H1 (cell line): Measurements from ENCODE around the gene BCL2. TPM values are rescaled to one million over a fixed set of nuclear protein-coding genes. Genes with fewer than 3 reads are reported as not detected.

Source experiments
- CTCF ChIA-PET: fragments of 300-600 bp; sonication (Branson Sonifier 250); formaldehyde crosslinking; loops from one replicate; lab custom pipeline; 2021; ENCODE audit not compliant: partially characterized antibody; lab: Charles Lee
- POLR2A ChIA-PET: fragments of 300-600 bp; sonication (Branson Sonifier 250); formaldehyde crosslinking; loops from one replicate; lab custom pipeline; 2021; ENCODE audit warnings: inconsistent platforms; ENCODE audit not compliant: partially characterized antibody; lab: Charles Lee
- DNase-seq, 2 experiments: peaks; one replicate each; pipeline versions ENCODE4 v3.0.0 to v3.0.0-alpha.2; 2010 to 2022; ENCODE audit warnings: low spot score in 2 of 2, low read depth in 1 of 2, mixed read lengths in 1 of 2
- FAIRE-seq: peaks from 2 replicates; lab custom pipeline; 2011; peaks lifted over from hg19 to GRCh38; lab: Jason Lieb, UNC
- H2AFZ ChIP-seq: 2 replicates; pipeline ENCODE4 v1.8.1; 2012; ENCODE audit warnings: low read length, inconsistent platforms
- H2AK5ac ChIP-seq: 2 replicates; pipeline ENCODE4 v1.6.1; 2013; ENCODE audit warnings: low read depth, low read length
- H2BK120ac ChIP-seq: replicated peaks from 2 replicates; pipeline ENCODE3; 2013; ENCODE audit warnings: low read depth, low read length, inconsistent platforms
- H2BK12ac ChIP-seq: 2 replicates; pipeline ENCODE4 v1.6.1; 2013; ENCODE audit warnings: low read depth, low read length
- H2BK15ac ChIP-seq: 2 replicates; pipeline ENCODE4 v1.6.1; 2013; ENCODE audit warnings: low read length
- H2BK20ac ChIP-seq: 2 replicates; pipeline ENCODE4 v1.6.1; 2013; ENCODE audit warnings: low read length
- H2BK5ac ChIP-seq: 2 replicates; pipeline ENCODE4 v1.6.1; 2013; ENCODE audit warnings: low read depth, low read length
- H3K14ac ChIP-seq: 2 replicates; pipeline ENCODE4 v1.6.1; 2013; ENCODE audit warnings: inconsistent platforms; ENCODE audit not compliant: insufficient read length
- H3K18ac ChIP-seq: 2 replicates; pipeline ENCODE4 v1.6.1; 2013; ENCODE audit warnings: low read length; ENCODE audit errors: extremely low read depth
- H3K23ac ChIP-seq: 2 replicates; pipeline ENCODE4 v1.6.1; 2013; ENCODE audit warnings: inconsistent platforms; ENCODE audit not compliant: insufficient read length
- H3K23me2 ChIP-seq: 2 replicates; pipeline ENCODE4 v1.6.1; 2013; ENCODE audit warnings: low read depth, low read length
- H3K27ac ChIP-seq: 2 replicates; pipeline ENCODE4 v1.6.1; 2011; ENCODE audit warnings: low read depth, low read length, inconsistent platforms
- H3K27me3 ChIP-seq, 4 experiments: replicated peaks in 1 of 4; 1 replicate in 1 of 4; 2 replicates in 3 of 4; pipeline versions ENCODE4 v1.6.1 to v1.8.1; 2011 to 2013; ENCODE audit warnings: low read length in 3 of 4, mild to moderate bottlenecking in 3 of 4, inconsistent platforms in 2 of 4, mixed read lengths in 2 of 4, moderate library complexity in 1 of 4; ENCODE audit not compliant: control insufficient read depth in 3 of 4, insufficient read depth in 3 of 4; ENCODE audit errors: extremely low read depth in 1 of 4
- H3K36me3 ChIP-seq, 4 experiments: 2 replicates each; pipeline versions ENCODE4 v1.6.1 to v1.8.1; 2011 to 2013; ENCODE audit warnings: mild to moderate bottlenecking in 4 of 4, low read length in 3 of 4, moderate library complexity in 2 of 4, control low read depth in 1 of 4, inconsistent platforms in 1 of 4; ENCODE audit not compliant: insufficient read depth in 4 of 4, control insufficient read depth in 2 of 4
- H3K4ac ChIP-seq: replicated peaks from 2 replicates; pipeline ENCODE3; 2013; ENCODE audit warnings: low read length, low read depth, mixed read lengths, inconsistent platforms; ENCODE audit not compliant: insufficient read length
- H3K4me1 ChIP-seq, 4 experiments: replicated peaks in 1 of 4; 1 replicate in 1 of 4; 2 replicates in 3 of 4; pipeline versions ENCODE4 v1.6.1 to v1.8.1; 2011 to 2013; ENCODE audit warnings: low read length in 3 of 4, inconsistent platforms in 2 of 4, mixed read lengths in 1 of 4; ENCODE audit not compliant: insufficient read depth in 4 of 4, control insufficient read depth in 3 of 4
- H3K4me2 ChIP-seq, 2 experiments: 2 replicates each; pipeline versions ENCODE4 v1.6.1 to v1.8.1; 2011 to 2013; ENCODE audit warnings: low read depth in 2 of 2, low read length in 2 of 2, control low read depth in 1 of 2, inconsistent platforms in 1 of 2, mild to moderate bottlenecking in 1 of 2; ENCODE audit not compliant: insufficient read depth in 1 of 2
- H3K4me3 ChIP-seq, 4 experiments: fragments of 200-600, 300-600 bp in 1 of 4; sonication (generic), shearing (Covaris generic), sonication (Bioruptor Twin) in 1 of 4; 2 replicates each; pipeline versions ENCODE4 v1.5.1 to v1.8.1; 2011 to 2016; ENCODE audit warnings: low read length in 4 of 4, low read depth in 3 of 4, control low read depth in 2 of 4, inconsistent platforms in 2 of 4, mild to moderate bottlenecking in 2 of 4, mixed read lengths in 1 of 4, moderate library complexity in 1 of 4; ENCODE audit not compliant: insufficient read depth in 2 of 4; ENCODE audit errors: extremely low read depth in 1 of 4
- H3K56ac ChIP-seq: replicated peaks from 2 replicates; pipeline ENCODE3; 2013; ENCODE audit warnings: low read depth, mild to moderate bottlenecking, mixed read lengths, low read length, inconsistent platforms; ENCODE audit not compliant: insufficient read length
- H3K79me1 ChIP-seq: 2 replicates; pipeline ENCODE4 v1.6.1; 2013; ENCODE audit warnings: low read depth, low read length, control low read depth
- H3K79me2 ChIP-seq, 2 experiments: 2 replicates each; pipeline versions ENCODE4 v1.6.1 to v1.8.1; 2012 to 2013; ENCODE audit warnings: low read length in 2 of 2, mild to moderate bottlenecking in 2 of 2, inconsistent platforms in 1 of 2; ENCODE audit not compliant: insufficient read depth in 2 of 2, control insufficient read depth in 1 of 2
- H3K9ac ChIP-seq, 4 experiments: replicated peaks in 1 of 4; 1 replicate in 1 of 4; 2 replicates in 3 of 4; pipeline versions ENCODE4 v1.6.1 to v1.8.1; 2011 to 2013; ENCODE audit warnings: low read depth in 3 of 4, low read length in 3 of 4, control low read depth in 2 of 4, mild to moderate bottlenecking in 2 of 4, moderate library complexity in 2 of 4, inconsistent platforms in 1 of 4; ENCODE audit errors: extremely low read depth in 1 of 4
- H3K9me3 ChIP-seq, 2 experiments: 2 replicates each; pipeline versions ENCODE4 v1.6.1 to v1.8.1; 2012 to 2013; ENCODE audit warnings: mild to moderate bottlenecking in 2 of 2, moderate library complexity in 2 of 2, control low read depth in 1 of 2, inconsistent platforms in 1 of 2, low read depth in 1 of 2, low read length in 1 of 2, mixed read lengths in 1 of 2; ENCODE audit not compliant: insufficient read depth in 2 of 2
- H4K20me1 ChIP-seq, 2 experiments: replicated peaks in 1 of 2; 2 replicates each; pipeline versions ENCODE3 to v1.8.1; 2011 to 2013; ENCODE audit warnings: inconsistent platforms in 2 of 2, low read length in 2 of 2, mild to moderate bottlenecking in 1 of 2; ENCODE audit not compliant: insufficient read depth in 2 of 2, control insufficient read depth in 1 of 2
- H4K5ac ChIP-seq: 2 replicates; pipeline ENCODE4 v1.6.1; 2013; ENCODE audit warnings: low read length, low read depth, mixed read lengths, inconsistent platforms; ENCODE audit not compliant: insufficient read length
- H4K8ac ChIP-seq: 2 replicates; pipeline ENCODE4 v1.8.0; 2013; ENCODE audit warnings: mild to moderate bottlenecking, moderate library complexity, low read length, inconsistent platforms; ENCODE audit not compliant: insufficient read depth; ENCODE audit errors: extremely low read depth
- H4K91ac ChIP-seq: replicated peaks from 2 replicates; pipeline ENCODE3; 2013; ENCODE audit warnings: low read length, mixed read lengths, inconsistent platforms; ENCODE audit not compliant: insufficient read length
- BACH1 ChIP-seq: IDR thresholded peaks from 2 replicates; pipeline ENCODE4 v1.6.1; 2012; ENCODE audit warnings: low read length, improper control_type of control experiment
- CTCF ChIP-seq, 3 experiments: IDR thresholded peaks; 1 replicate in 2 of 3; 2 replicates in 1 of 3; pipeline versions ENCODE4 v1.5.1 to v1.6.1; 2011; ENCODE audit warnings: low read length in 3 of 3, mild to moderate bottlenecking in 3 of 3, inconsistent platforms in 2 of 3, low read depth in 1 of 3, moderate library complexity in 1 of 3; ENCODE audit not compliant: insufficient read depth in 1 of 3; ENCODE audit errors: control extremely low read depth in 1 of 3
- GTF2F1 ChIP-seq: IDR thresholded peaks from 2 replicates; pipeline ENCODE4 v1.6.1; 2012; ENCODE audit warnings: low read depth, low read length, improper control_type of control experiment, borderline replicate concordance
- RAD21 ChIP-seq, 2 experiments: IDR thresholded peaks in 1 of 2; conservative IDR thresholded peaks in 1 of 2; 2 replicates each; pipeline ENCODE4 v1.6.1; 2011; ENCODE audit warnings: low read depth in 2 of 2, low read length in 2 of 2, improper control_type of control experiment in 1 of 2, inconsistent platforms in 1 of 2, mild to moderate bottlenecking in 1 of 2, moderate library complexity in 1 of 2
- TAF1 ChIP-seq: IDR thresholded peaks from 2 replicates; pipeline ENCODE4 v1.6.1; 2011; ENCODE audit warnings: mild to moderate bottlenecking, low read depth, low read length
- WGBS, 2 experiments: shearing (Covaris generic) in 1 of 2; methylation state at CpG; one replicate each; pipeline versions ENCODE4 v1.1.6 to v1.1.7; 2013 to 2015; ENCODE audit warnings: low lambda C conversion rate in 2 of 2, mixed read lengths in 2 of 2, inconsistent platforms in 1 of 2, low coverage in 1 of 2, missing lambda C conversion rate in 1 of 2; ENCODE audit not compliant: insufficient replicate concordance in 2 of 2, insufficient coverage in 1 of 2, insufficient read length in 1 of 2; ENCODE audit errors: extremely low coverage in 1 of 2, missing lambda C conversion rate in 1 of 2; 5-methylcytosine and 5-hydroxymethylcytosine counted together
- polyA plus RNA-seq, 7 experiments: library from polyadenylated mRNA; depleted of rRNA in 3 of 7; stranded (reverse) in 5 of 7; unstranded in 2 of 7; fragments of >200 nt in 5 of 7; fragments of 200-250 nt in 2 of 7; gene quantifications; 1 replicate in 5 of 7; 2 replicates in 1 of 7; 4 replicates in 1 of 7; pipeline versions ENCODE4 v1.2.1 to v1.2.3, GENCODE V29; 2011 to 2013; ENCODE audit warnings: missing spikeins in 2 of 7, mixed read lengths in 2 of 7
- total RNA-seq: library from RNA; stranded (reverse); fragmentation: NEBNext Ultra II Directional; extraction: Animal tissue kit (Norgen Biotek cat#: 25700); gene quantifications from 2 replicates; pipeline ENCODE4 v1.2.1, GENCODE V29; 2021
- TF ChIP-seq, protein P1 (sequence below): IDR thresholded peaks from 2 replicates; pipeline ENCODE4 v1.6.1; 2011; ENCODE audit warnings: low read depth, mild to moderate bottlenecking, low read length; ENCODE audit not compliant: insufficient read depth
- TF ChIP-seq, protein P2 (sequence below): IDR thresholded peaks from 2 replicates; pipeline ENCODE4 v1.6.1; 2012; ENCODE audit warnings: inconsistent platforms

Gene BCL2
- total and polyA plus RNA-seq, 2 of the 8 experiments (the other 6 are each of a cell fraction or from before 2014, with no cell fraction given): 0.59 to 4.5 TPM

DNA sequence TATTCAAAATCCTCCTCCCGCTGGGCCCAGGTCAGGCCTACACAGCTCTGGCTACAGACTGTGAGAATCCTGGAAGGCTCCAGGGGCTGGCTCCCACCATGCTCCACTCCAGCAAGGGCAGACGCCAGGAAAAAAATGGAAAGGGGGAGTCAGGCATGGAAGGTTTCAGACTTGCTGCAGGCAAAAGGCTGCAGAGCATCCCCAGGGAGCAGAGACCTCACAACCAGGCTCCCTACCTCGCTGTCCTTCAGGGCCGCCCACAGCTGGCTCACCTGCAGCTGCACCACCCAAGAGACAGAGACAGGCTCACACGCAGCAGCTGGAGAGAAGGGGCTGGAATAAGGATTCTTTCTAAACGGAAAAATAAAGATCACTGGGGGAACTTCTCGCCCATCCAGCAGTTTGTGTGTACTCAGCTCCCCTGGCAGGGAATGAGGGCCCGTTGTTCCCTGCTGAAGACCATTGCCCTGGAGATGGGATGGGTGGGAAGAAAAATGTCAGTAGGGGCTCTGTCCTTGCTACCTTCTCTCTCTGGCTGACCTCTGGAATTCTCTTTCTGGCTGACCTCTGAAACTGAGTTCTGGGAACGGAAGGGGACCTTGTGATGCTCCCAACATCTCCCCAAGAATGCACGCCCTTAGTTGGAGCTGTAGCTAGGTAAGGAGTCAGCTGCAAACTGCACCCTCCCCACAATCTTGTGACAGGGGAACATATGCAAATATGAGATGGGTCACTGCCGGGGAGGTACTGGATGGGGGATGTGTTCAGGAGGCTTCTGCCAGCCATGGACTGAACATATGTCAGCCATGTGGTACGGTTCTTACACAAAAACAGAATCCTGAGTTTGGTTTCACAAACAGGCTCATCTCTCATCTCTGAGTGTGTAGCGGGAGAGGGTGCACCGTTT lies 34.5 kb downstream of the BCL2 start:
- Histone ChIP-seq H3K4me1 (peaks cover 0 to 2% (median 0%) of the 10 kb centered on the region in 4 experiments; a peak in 2 of 7 replicates), H4K5ac (no peak overlapping the region), H3K14ac (no peak overlapping the region), H2BK15ac (0 out of 2 replicates have a peak overlapping the region, but pooled peaks have one; percentile 61), H2AFZ (no peak overlapping the region), H2AK5ac (no peak overlapping the region), H3K56ac (no peak overlapping the region), H3K4me3 (no peak overlapping the region), H3K18ac (no peak overlapping the region), H2BK12ac (no peak overlapping the region), H3K79me1 (no peaks in the 10 kb centered on the region), H3K4me2 (no peak overlapping the region), H3K9me3 (no peaks in the 10 kb centered on the region), H3K23me2 (no peaks in the 10 kb centered on the region), H3K79me2 (no peaks in the 10 kb centered on the region), H4K20me1 (no peaks in the 10 kb centered on the region), H2BK120ac (no peak overlapping the region), H3K23ac (no peak overlapping the region), H4K8ac (peak overlapping the region; percentile 15; the same call in 1 of the 2 replicates), H2BK5ac (no peak overlapping the region), H2BK20ac (no peak overlapping the region), H3K36me3 (no peaks in the 10 kb centered on the region), H4K91ac (no peak overlapping the region), H3K9ac (no peak overlapping the region), H3K27ac (no peak overlapping the region), H3K27me3 (no peaks in the 10 kb centered on the region), H3K4ac (no peak overlapping the region)
- DNase-seq (peak in 1 of 2 experiments; percentile 40), FAIRE-seq (no peak)
- 89% methylated on average over 14 of the region's 14 CpGs; no CpG with 5 or more reads in 1 of the 2 experiments for WGBS, 2 experiments
- ChIA-PET POLR2A (no interaction called here), CTCF (interaction anchor here (1.0 to 1.3 kb wide), 3 partner anchors 19 to 153 kb away, joined by 3 to 4 read pairs (median 4); no protein-coding TSS in a partner anchor)
- TF ChIP-seq RAD21 (IDR thresholded peaks at IDR 0.05 in 1 of 2, conservative IDR thresholded peaks at IDR 0.05 in 1 of 2; ENCODE audit: low read depth in 2 of 2, low read length in 2 of 2) (no peak), CTCF (IDR thresholded peaks at IDR 0.05; ENCODE audit: control extremely low read depth in 1 of 3, insufficient read depth in 1 of 3, low read depth in 1 of 3, low read length in 3 of 3) (no peak), GTF2F1 (no peak), BACH1 (no peak), TAF1 (no peak)
- TF ChIP-seq, protein P1, sequence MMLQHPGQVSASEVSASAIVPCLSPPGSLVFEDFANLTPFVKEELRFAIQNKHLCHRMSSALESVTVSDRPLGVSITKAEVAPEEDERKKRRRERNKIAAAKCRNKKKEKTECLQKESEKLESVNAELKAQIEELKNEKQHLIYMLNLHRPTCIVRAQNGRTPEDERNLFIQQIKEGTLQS: no peak
- TF ChIP-seq, protein P2, sequence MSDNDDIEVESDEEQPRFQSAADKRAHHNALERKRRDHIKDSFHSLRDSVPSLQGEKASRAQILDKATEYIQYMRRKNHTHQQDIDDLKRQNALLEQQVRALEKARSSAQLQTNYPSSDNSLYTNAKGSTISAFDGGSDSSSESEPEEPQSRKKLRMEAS: no peak
